Renal pelvis (tissue), 12 donors: ENCODE measurements around the gene CYP2C9. TPM values are rescaled to one million over a fixed set of nuclear protein-coding genes. Genes with fewer than 3 reads are reported as not detected.
A peak's percentile ranks its signal among the peaks of the same experiment; 100 is the strongest.
"Not testable (repeated sequence)": the region's sequence is repeated elsewhere in the genome, so short reads cannot be mapped to it uniquely, and the experiment has no call there.

ENCODE experiments used
- DNase-seq: peaks from one replicate; pipeline ENCODE4 v3.0.0-alpha.2; 2013
- long read RNA-seq, 16 experiments: transcript quantifications; one replicate each; lab custom pipeline, GENCODE V29; 2026
- polyA plus RNA-seq, 3 donors: library from polyadenylated mRNA; unstranded; fragments of 120-200 nt; gene quantifications; one replicate each; pipeline ENCODE4 v1.2.1, GENCODE V29; 2013; ENCODE audit not compliant: insufficient read length in 3 of 3

CYP2C9 gene
- 1 to 10 TPM; 3.0 to 4.8 (median 4.1) TPM for polyA plus RNA-seq
- long read RNA-seq, donor 1: 0 reads
- long read RNA-seq, donor 2: 0 reads
- long read RNA-seq, donor 3: 0 reads
- long read RNA-seq, donor 4, partial matches to known transcripts: 0 of 1 reads
- long read RNA-seq, donor 4, other reads (novel, unspliced or antisense): 0 of 1 reads
- long read RNA-seq, donor 5: 0 reads
- long read RNA-seq, donor 6, partial matches to known transcripts: 0 of 1 reads
- long read RNA-seq, donor 6, other reads (novel, unspliced or antisense): 0 of 1 reads
- long read RNA-seq, donor 7, partial matches to known transcripts: 0 of 1 reads
- long read RNA-seq, donor 7, other reads (novel, unspliced or antisense): 0 of 1 reads
- long read RNA-seq, donor 8: 0 reads
- long read RNA-seq, donor 9: 0 reads
- long read RNA-seq, donor 10, partial matches to known transcripts: 0 of 1 reads
- long read RNA-seq, donor 10, other reads (novel, unspliced or antisense): 0 of 1 reads
- long read RNA-seq, donor 11: 0 reads
- long read RNA-seq, donor 12: 0 reads
- long read RNA-seq, donor 13, partial matches to known transcripts: 0 of 1 reads
- long read RNA-seq, donor 13, other reads (novel, unspliced or antisense): 0 of 1 reads
- long read RNA-seq, donor 14: 0 reads
- long read RNA-seq, donor 15, partial matches to known transcripts: 11 of 16 reads
- long read RNA-seq, donor 15, other reads (novel, unspliced or antisense): 0 of 16 reads
- long read RNA-seq, donor 16: 0 reads

- DNase-seq: no peak
Measured at GRCh38 chr10:94938383-94938782, at the start of gene CYP2C9. CYP2C9 (plus strand) TSS chr10:94938658; CDS start chr10:94938683, 25 bp downstream.

GRCh38 chr10:94889123-94889522 lies 49.3 kb upstream of the CYP2C9 start:
- no peak for DNase-seq

GRCh38 chr10:94890264-94891022 lies 48.0 kb upstream of the CYP2C9 start:
- DNase-seq: no peak

GRCh38 chr10:94898414-94898813 lies 40.0 kb upstream of the CYP2C9 start:
- not testable (repeated sequence) for DNase-seq

- DNase-seq: no peak
Measured at GRCh38 chr10:94902080-94902479, 36.4 kb upstream of the CYP2C9 start.

GRCh38 chr10:94902570-94902969 lies 35.9 kb upstream of the CYP2C9 start:
- peak; percentile 7 for DNase-seq

GRCh38 chr10:94904506-94905148 lies 33.8 kb upstream of the CYP2C9 start:
- not testable (repeated sequence) for DNase-seq

GRCh38 chr10:94916423-94916822 lies 22.0 kb upstream of the CYP2C9 start:
- DNase-seq: no peak

GRCh38 chr10:94936721-94937120 lies 1.7 kb upstream of the CYP2C9 start:
- DNase-seq: no peak

- not testable (repeated sequence) for DNase-seq
Measured at GRCh38 chr10:94943432-94944103, 5.1 kb downstream of the CYP2C9 start.

GRCh38 chr10:94946181-94946580 lies 7.7 kb downstream of the CYP2C9 start:
- DNase-seq: not testable (repeated sequence)

- DNase-seq: peak; percentile 28
Measured at GRCh38 chr10:94963901-94964300, 25.4 kb downstream of the CYP2C9 start.

GRCh38 chr10:94983555-94983954 lies 45.1 kb downstream of the CYP2C9 start:
- DNase-seq: no peak

- no peak for DNase-seq
Measured at GRCh38 chr10:94989192-94989591, 50.7 kb downstream of the CYP2C9 start.

GRCh38 chr10:94991243-94991888 lies 52.9 kb downstream of the CYP2C9 start:
- no peak for DNase-seq

GRCh38 chr10:94992811-94993210 lies 54.4 kb downstream of the CYP2C9 start:
- no peak for DNase-seq

GRCh38 chr10:94997741-94998174 lies 59.3 kb downstream of the CYP2C9 start:
- DNase-seq: no peak

GRCh38 chr10:95026461-95026860 lies 88.0 kb downstream of the CYP2C9 start:
- no peak for DNase-seq

- no peak for DNase-seq
Measured at GRCh38 chr10:95031656-95032055, 93.2 kb downstream of the CYP2C9 start.

- no peak for DNase-seq
Measured at GRCh38 chr10:95034401-95034800, 95.9 kb downstream of the CYP2C9 start.
